Endodermal cell (in vitro differentiated cells): ENCODE data around the gene GPRASP1. TPM values are rescaled to one million over a fixed set of nuclear protein-coding genes. Genes with fewer than 3 reads are reported as not detected.

ENCODE experiments used
- DNase-seq: peaks from one replicate; pipeline ENCODE4 v3.0.0-alpha.2; 2017
- H3K27ac ChIP-seq: 2 replicates; pipeline ENCODE4 v1.5.1; 2013; ENCODE audit warnings: mild to moderate bottlenecking, low read depth, low read length, moderate library complexity
- H3K27me3 ChIP-seq: 2 replicates; pipeline ENCODE4 v1.6.1; 2013; ENCODE audit warnings: mild to moderate bottlenecking, low read length, moderate library complexity; ENCODE audit not compliant: insufficient read depth, control insufficient read depth, poor library complexity, severe bottlenecking
- H3K36me3 ChIP-seq: 2 replicates; pipeline ENCODE4 v1.7.0; 2013; ENCODE audit warnings: mild to moderate bottlenecking, low read length, moderate library complexity; ENCODE audit not compliant: control insufficient read depth, insufficient read depth
- H3K4me1 ChIP-seq: one replicate; pipeline ENCODE4 v1.7.0; 2013; ENCODE audit warnings: low read length; ENCODE audit not compliant: control insufficient read depth, insufficient read depth
- H3K4me3 ChIP-seq: 2 replicates; pipeline ENCODE4 v1.5.1; 2013; ENCODE audit warnings: mild to moderate bottlenecking, low read length, moderate library complexity
- H3K9ac ChIP-seq: 2 replicates; pipeline ENCODE4 v1.6.1; 2013; ENCODE audit warnings: mild to moderate bottlenecking, low read length, moderate library complexity; ENCODE audit not compliant: poor library complexity, severe bottlenecking; ENCODE audit errors: extremely low read depth
- H3K9me3 ChIP-seq: 2 replicates; pipeline ENCODE4 v1.6.1; 2013; ENCODE audit warnings: mild to moderate bottlenecking, low read length, moderate library complexity; ENCODE audit not compliant: control insufficient read depth
- H3K27ac Mint-ChIP-seq: 2 replicates; pipeline ENCODE4 v1.8.0; 2020; ENCODE audit warnings: mixed read lengths
- H3K27me3 Mint-ChIP-seq: 2 replicates; pipeline ENCODE4 v1.8.0; 2021; ENCODE audit warnings: mild to moderate bottlenecking, mixed read lengths; ENCODE audit not compliant: insufficient read depth
- H3K36me3 Mint-ChIP-seq: 2 replicates; pipeline ENCODE4 v1.8.0; 2020; ENCODE audit warnings: low read depth, mixed read lengths
- H3K4me1 Mint-ChIP-seq: 2 replicates; pipeline ENCODE4 v1.8.0; 2020; ENCODE audit warnings: mixed read lengths
- H3K4me3 Mint-ChIP-seq: 2 replicates; pipeline ENCODE4 v1.8.0; 2020; ENCODE audit warnings: mild to moderate bottlenecking, moderate library complexity, mixed read lengths
- H3K9me3 Mint-ChIP-seq: 2 replicates; pipeline ENCODE4 v1.8.0; 2020; ENCODE audit warnings: mild to moderate bottlenecking, mixed read lengths
- WGBS, 2 experiments: methylation state at CpG; one replicate each; pipeline versions ENCODE4 v1.1.5 to v1.1.7; 2013; ENCODE audit warnings: missing lambda C conversion rate in 2 of 2, mixed read lengths in 1 of 2; ENCODE audit not compliant: insufficient coverage in 1 of 2, insufficient read length in 1 of 2; 5-methylcytosine and 5-hydroxymethylcytosine counted together
- total RNA-seq, 2 donors: library from RNA; stranded (reverse); fragmentation: NEBNext Ultra II Directional in 1 of 2; extraction: Animal tissue kit (Norgen Biotek cat#: 25700) in 1 of 2; gene quantifications; 2 replicates in 1 of 2; 3 replicates in 1 of 2; pipeline ENCODE4 v1.2.1, GENCODE V29; 2021
- TF ChIP-seq, protein P1 (sequence below): fragments of 200-600 bp; sonication (generic); conservative IDR thresholded peaks from 2 replicates; pipeline ENCODE4 v1.5.0; 2021; ENCODE audit warnings: antibody characterized with exemption, mild to moderate bottlenecking

GPRASP1 gene
- total RNA-seq, 2 donors from 2014 or later: 2.9 to 3.7 TPM

DNA sequence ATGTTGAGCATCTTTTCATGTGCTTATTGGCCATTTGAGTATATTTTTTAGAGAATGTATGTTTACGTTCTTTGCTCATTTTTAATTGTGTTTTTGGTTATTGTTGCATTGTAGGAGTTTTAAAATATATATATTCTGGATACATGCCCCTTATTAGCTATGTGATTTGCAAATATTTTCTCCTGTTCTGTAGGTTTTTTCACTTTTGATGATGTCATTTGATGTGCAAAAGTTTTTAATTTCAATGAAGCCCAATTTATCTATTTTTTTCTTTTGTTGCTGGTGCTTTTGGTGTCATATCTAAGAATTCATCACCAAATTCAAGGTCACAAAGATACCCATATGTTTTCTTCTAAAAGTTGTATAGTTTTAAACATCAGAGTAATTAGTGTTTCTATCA lies 45.2 kb upstream of the GPRASP1 start:
- Histone ChIP-seq H3K4me3 (no peak overlapping the region), H3K9me3 (no peaks in the 10 kb centered on the region), H3K27ac (no peak overlapping the region), H3K36me3 (peaks cover 15% of the 10 kb centered on the region), H3K9ac (no peak overlapping the region), H3K4me1 (no peaks in the 10 kb centered on the region), H3K27me3 (no peaks in the 10 kb centered on the region)
- Mint-ChIP-seq H3K9me3 (peaks cover 46% of the 10 kb centered on the region), H3K4me3 (no peak overlapping the region), H3K4me1 (peaks cover 8% of the 10 kb centered on the region), H3K27ac (no peak overlapping the region), H3K27me3 (no peaks in the 10 kb centered on the region), H3K36me3 (peaks cover 43% of the 10 kb centered on the region)
- 89% methylated on average over 1 of the region's 1 CpG; no CpG with 5 or more reads in 1 of the 2 experiments for WGBS, 2 experiments
- DNase-seq: no peak
- TF ChIP-seq, protein P1, sequence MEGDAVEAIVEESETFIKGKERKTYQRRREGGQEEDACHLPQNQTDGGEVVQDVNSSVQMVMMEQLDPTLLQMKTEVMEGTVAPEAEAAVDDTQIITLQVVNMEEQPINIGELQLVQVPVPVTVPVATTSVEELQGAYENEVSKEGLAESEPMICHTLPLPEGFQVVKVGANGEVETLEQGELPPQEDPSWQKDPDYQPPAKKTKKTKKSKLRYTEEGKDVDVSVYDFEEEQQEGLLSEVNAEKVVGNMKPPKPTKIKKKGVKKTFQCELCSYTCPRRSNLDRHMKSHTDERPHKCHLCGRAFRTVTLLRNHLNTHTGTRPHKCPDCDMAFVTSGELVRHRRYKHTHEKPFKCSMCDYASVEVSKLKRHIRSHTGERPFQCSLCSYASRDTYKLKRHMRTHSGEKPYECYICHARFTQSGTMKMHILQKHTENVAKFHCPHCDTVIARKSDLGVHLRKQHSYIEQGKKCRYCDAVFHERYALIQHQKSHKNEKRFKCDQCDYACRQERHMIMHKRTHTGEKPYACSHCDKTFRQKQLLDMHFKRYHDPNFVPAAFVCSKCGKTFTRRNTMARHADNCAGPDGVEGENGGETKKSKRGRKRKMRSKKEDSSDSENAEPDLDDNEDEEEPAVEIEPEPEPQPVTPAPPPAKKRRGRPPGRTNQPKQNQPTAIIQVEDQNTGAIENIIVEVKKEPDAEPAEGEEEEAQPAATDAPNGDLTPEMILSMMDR: no peak

GRCh38 chrX:102610905-102611304 lies 40.4 kb upstream of the GPRASP1 start:
- no peak for DNase-seq
- peaks cover 42% of the 10 kb centered on the region for H3K36me3 Mint-ChIP-seq
- H3K4me1 Mint-ChIP-seq: no peaks in the 10 kb centered on the region
- H3K27me3 Mint-ChIP-seq: no peaks in the 10 kb centered on the region
- no peaks in the 10 kb centered on the region for H3K9me3 ChIP-seq
- no peak overlapping the region for H3K4me3 Mint-ChIP-seq
- no peaks in the 10 kb centered on the region for H3K27me3 ChIP-seq
- no peak overlapping the region for H3K27ac Mint-ChIP-seq
- peaks cover 51% of the 10 kb centered on the region for H3K9me3 Mint-ChIP-seq
- no peaks in the 10 kb centered on the region for H3K4me1 ChIP-seq
- H3K9ac ChIP-seq: no peak overlapping the region
- H3K27ac ChIP-seq: no peak overlapping the region
- peaks cover 7% of the 10 kb centered on the region for H3K36me3 ChIP-seq
- TF ChIP-seq, protein P1: no peak
- 96 to 100% methylated on average over 1 to 4 of the region's 4 CpGs for WGBS, 2 experiments
- no peak overlapping the region for H3K4me3 ChIP-seq

GRCh38 chrX:102624105-102624504 lies 27.2 kb upstream of the GPRASP1 start:
- Histone ChIP-seq H3K9me3 (peaks cover 18% of the 10 kb centered on the region), H3K4me3 (no peak overlapping the region), H3K27ac (no peak overlapping the region), H3K36me3 (no peaks in the 10 kb centered on the region), H3K9ac (no peak overlapping the region), H3K27me3 (no peaks in the 10 kb centered on the region), H3K4me1 (no peaks in the 10 kb centered on the region)
- Mint-ChIP-seq H3K27me3 (no peaks in the 10 kb centered on the region), H3K9me3 (peaks cover 89% of the 10 kb centered on the region), H3K4me3 (no peak overlapping the region), H3K27ac (no peak overlapping the region), H3K4me1 (no peaks in the 10 kb centered on the region), H3K36me3 (peaks cover 34% of the 10 kb centered on the region)
- TF ChIP-seq, protein P1: no peak
- WGBS, 2 experiments: 85 to 100% methylated on average over 1 to 6 of the region's 6 CpGs
- no peak for DNase-seq
